H9 (cell line): Measurements from ENCODE around the gene LRRK1. TPM values are rescaled to one million over a fixed set of nuclear protein-coding genes. Genes with fewer than 3 reads are reported as not detected.
A peak's percentile ranks its signal among the peaks of the same experiment; 100 is the strongest.

Source experiments
- DNase-seq: peaks from one replicate; pipeline ENCODE4 v3.0.0-alpha.2; 2017
- H2AFZ ChIP-seq: one replicate; pipeline ENCODE4 v1.6.1; 2013; ENCODE audit warnings: mild to moderate bottlenecking, low read length, control low read depth, moderate library complexity
- H2AK5ac ChIP-seq: 2 replicates; pipeline ENCODE4 v1.6.1; 2013; ENCODE audit warnings: low read length, control low read depth, mixed read lengths; ENCODE audit not compliant: insufficient read length
- H2BK120ac ChIP-seq: one replicate; pipeline ENCODE4 v1.6.1; 2013; ENCODE audit warnings: low read depth, mild to moderate bottlenecking, low read length, control low read depth, inconsistent platforms; ENCODE audit not compliant: poor library complexity, severe bottlenecking
- H2BK12ac ChIP-seq: 2 replicates; pipeline ENCODE4 v1.6.1; 2013; ENCODE audit warnings: low read length, control low read depth, mixed read lengths, low read depth; ENCODE audit not compliant: insufficient read length
- H2BK15ac ChIP-seq: 2 replicates; pipeline ENCODE4 v1.6.1; 2013; ENCODE audit warnings: low read depth, low read length, control low read depth
- H2BK20ac ChIP-seq: one replicate; pipeline ENCODE4 v1.6.1; 2013; ENCODE audit warnings: low read depth, mild to moderate bottlenecking, low read length, control low read depth, inconsistent platforms; ENCODE audit not compliant: poor library complexity, severe bottlenecking
- H2BK5ac ChIP-seq: 2 replicates; pipeline ENCODE4 v1.6.1; 2013; ENCODE audit warnings: low read length, control low read depth, mixed read lengths; ENCODE audit not compliant: insufficient read length
- H3K14ac ChIP-seq: 2 replicates; pipeline ENCODE4 v1.6.1; 2013; ENCODE audit warnings: low read length, control low read depth; ENCODE audit not compliant: insufficient read depth
- H3K18ac ChIP-seq: 2 replicates; pipeline ENCODE4 v1.6.1; 2013; ENCODE audit warnings: low read depth, mild to moderate bottlenecking, mixed read lengths, low read length, control low read depth; ENCODE audit not compliant: insufficient read length
- H3K23ac ChIP-seq: 2 replicates; pipeline ENCODE4 v1.6.1; 2013; ENCODE audit warnings: low read length, control low read depth, mixed read lengths, low read depth; ENCODE audit not compliant: insufficient read length
- H3K23me2 ChIP-seq: 2 replicates; pipeline ENCODE4 v1.6.1; 2013; ENCODE audit warnings: low read depth, mild to moderate bottlenecking, mixed read lengths, low read length, control low read depth; ENCODE audit not compliant: insufficient read length, poor library complexity, severe bottlenecking
- H3K27ac ChIP-seq: 2 replicates; pipeline ENCODE4 v1.5.1; 2013; ENCODE audit warnings: low read length, control low read depth, mixed read lengths, low read depth; ENCODE audit not compliant: insufficient read length
- H3K27me3 ChIP-seq: 2 replicates; pipeline ENCODE4 v1.6.1; 2013; ENCODE audit warnings: low read length, control low read depth, inconsistent platforms; ENCODE audit not compliant: insufficient read depth
- H3K4ac ChIP-seq: 2 replicates; pipeline ENCODE4 v1.6.1; 2013; ENCODE audit warnings: low read depth, mild to moderate bottlenecking, control low read depth, inconsistent platforms, low read length, moderate library complexity
- H3K4me1 ChIP-seq: 2 replicates; pipeline ENCODE4 v1.6.1; 2013; ENCODE audit warnings: low read length, control low read depth, inconsistent platforms; ENCODE audit not compliant: insufficient read depth
- H3K4me2 ChIP-seq: 2 replicates; pipeline ENCODE4 v1.6.1; 2013; ENCODE audit warnings: low read length, control low read depth, mixed read lengths; ENCODE audit not compliant: insufficient read length, insufficient read depth
- H3K56ac ChIP-seq: 2 replicates; pipeline ENCODE4 v1.6.1; 2013; ENCODE audit warnings: low read depth, mild to moderate bottlenecking, mixed read lengths, low read length, control low read depth; ENCODE audit not compliant: insufficient read length
- H3K79me1 ChIP-seq: 2 replicates; pipeline ENCODE4 v1.6.1; 2013; ENCODE audit warnings: low read depth, mild to moderate bottlenecking, moderate library complexity, low read length, control low read depth, inconsistent platforms; ENCODE audit not compliant: insufficient read depth, poor library complexity, severe bottlenecking
- H3K79me2 ChIP-seq: 2 replicates; pipeline ENCODE4 v1.6.1; 2013; ENCODE audit warnings: low read length, control low read depth, inconsistent platforms; ENCODE audit not compliant: insufficient read depth
- H3K9ac ChIP-seq: 2 replicates; pipeline ENCODE4 v1.6.1; 2013; ENCODE audit warnings: low read length, control low read depth, mixed read lengths; ENCODE audit not compliant: insufficient read length; ENCODE audit errors: extremely low read depth
- H3K9me3 ChIP-seq: one replicate; pipeline ENCODE4 v1.6.1; 2013; ENCODE audit warnings: low read depth, low read length, inconsistent platforms; ENCODE audit not compliant: control insufficient read depth
- H3T11ph ChIP-seq: one replicate; pipeline ENCODE4 v1.6.1; 2013; ENCODE audit warnings: mild to moderate bottlenecking, low read length, control low read depth, inconsistent platforms
- H4K20me1 ChIP-seq: one replicate; pipeline ENCODE4 v1.6.1; 2013; ENCODE audit not compliant: control insufficient read depth, insufficient read length, insufficient read depth
- H4K5ac ChIP-seq: 2 replicates; pipeline ENCODE4 v1.6.1; 2013; ENCODE audit warnings: low read depth, mild to moderate bottlenecking, mixed read lengths, low read length, control low read depth; ENCODE audit not compliant: insufficient read length
- H4K8ac ChIP-seq: replicated peaks from 2 replicates; pipeline ENCODE4 v1.6.1; 2013; ENCODE audit warnings: low read length, control low read depth, mixed read lengths, low read depth; ENCODE audit not compliant: insufficient read length
- H4K91ac ChIP-seq: 2 replicates; pipeline ENCODE4 v1.6.1; 2013; ENCODE audit warnings: low read depth, mild to moderate bottlenecking, moderate library complexity, mixed read lengths, low read length, control low read depth; ENCODE audit not compliant: insufficient read length
- H3K27ac Mint-ChIP-seq, 3 experiments: 2 replicates in 2 of 3; 3 replicates in 1 of 3; pipeline ENCODE4 v1.8.0; 2020 to 2021; ENCODE audit warnings: mixed read lengths in 3 of 3, mild to moderate bottlenecking in 1 of 3, moderate library complexity in 1 of 3
- H3K27me3 Mint-ChIP-seq: 2 replicates; pipeline ENCODE4 v1.8.0; 2021; ENCODE audit warnings: low read depth, mild to moderate bottlenecking, moderate library complexity, mixed read lengths
- H3K36me3 Mint-ChIP-seq, 3 experiments: 2 replicates in 2 of 3; 3 replicates in 1 of 3; pipeline ENCODE4 v1.8.0; 2020 to 2021; ENCODE audit warnings: low read depth in 3 of 3, mixed read lengths in 3 of 3; ENCODE audit not compliant: insufficient read depth in 1 of 3
- H3K4me1 Mint-ChIP-seq, 2 experiments: 2 replicates each; pipeline ENCODE4 v1.8.0; 2020; ENCODE audit warnings: mixed read lengths in 2 of 2
- H3K4me3 Mint-ChIP-seq, 2 experiments: 2 replicates in 1 of 2; 3 replicates in 1 of 2; pipeline ENCODE4 v1.8.0; 2020 to 2021; ENCODE audit warnings: mild to moderate bottlenecking in 2 of 2, mixed read lengths in 2 of 2, moderate library complexity in 1 of 2
- H3K9me3 Mint-ChIP-seq, 2 experiments: 2 replicates in 1 of 2; 3 replicates in 1 of 2; pipeline ENCODE4 v1.8.0; 2020; ENCODE audit warnings: mild to moderate bottlenecking in 2 of 2, mixed read lengths in 2 of 2, moderate library complexity in 1 of 2
- CTCF ChIP-seq: fragments of 200-600 bp; sonication (generic); conservative IDR thresholded peaks from 3 replicates; pipeline ENCODE4 v1.8.0; 2021; ENCODE audit warnings: antibody characterized with exemption, mild to moderate bottlenecking
- WGBS: extraction: QIAGEN DNeasy Blood & Tissue Kit; methylation state at CpG from one replicate; pipeline ENCODE4 v1.1.7; 2013; ENCODE audit warnings: missing lambda C conversion rate, low lambda C conversion rate, mixed read lengths; ENCODE audit not compliant: insufficient read length; ENCODE audit errors: extremely low coverage; 5-methylcytosine and 5-hydroxymethylcytosine counted together
- total RNA-seq: library from RNA; stranded (reverse); gene quantifications from 2 replicates; pipeline ENCODE4 v1.2.1, GENCODE V29; 2021

The LRRK1 gene
- total RNA-seq, 1 experiment from 2014 or later, result 4.0 TPM

- no peak overlapping the region for H3K4ac ChIP-seq
- Mint-ChIP-seq H3K9me3 (no peaks in the 10 kb centered on the region), H3K27me3 (peaks cover 52% of the 10 kb centered on the region), H3K36me3 (no peaks in the 10 kb centered on the region), H3K27ac (no peak overlapping the region), H3K4me1 (peaks cover 11 to 15% of the 10 kb centered on the region in 2 experiments), H3K4me3 (no peak overlapping the region)
- H3K14ac ChIP-seq, result no peak overlapping the region
- H2BK20ac ChIP-seq, result no peak overlapping the region
- no peaks in the 10 kb centered on the region for H3K4me1 ChIP-seq
- H4K91ac ChIP-seq, result no peak overlapping the region
- peak; percentile 60 for DNase-seq
- WGBS, result no CpG with 5 or more reads among the region's 2 CpGs
- H4K8ac ChIP-seq, result no peak overlapping the region
- H3K9ac ChIP-seq, result no peak overlapping the region
- TF ChIP-seq CTCF, result peak; percentile 87
- H3K4me2 ChIP-seq, result no peak overlapping the region
- H3K27ac ChIP-seq, result no peak overlapping the region
- no peaks in the 10 kb centered on the region for H3K79me1 ChIP-seq
- no peak overlapping the region for H4K5ac ChIP-seq
- H2BK5ac ChIP-seq, result no peak overlapping the region
- no peak overlapping the region for H3K23ac ChIP-seq
- H2BK15ac ChIP-seq, result no peak overlapping the region
- no peaks in the 10 kb centered on the region for H4K20me1 ChIP-seq
- H2AFZ ChIP-seq, result no peak overlapping the region
- H2BK120ac ChIP-seq, result no peak overlapping the region
- H3K23me2 ChIP-seq, result no peaks in the 10 kb centered on the region
- H3K27me3 ChIP-seq, result peaks cover 3% of the 10 kb centered on the region
- H3K9me3 ChIP-seq, result no peaks in the 10 kb centered on the region
- no peak overlapping the region for H3T11ph ChIP-seq
- H3K56ac ChIP-seq, result no peak overlapping the region
- H2BK12ac ChIP-seq, result no peak overlapping the region
- no peaks in the 10 kb centered on the region for H3K79me2 ChIP-seq
- H2AK5ac ChIP-seq, result no peak overlapping the region
- H3K18ac ChIP-seq, result no peak overlapping the region
Observed at GRCh38 chr15:100873029-100873677, 46.0 kb upstream of the LRRK1 start.
